Stimulated activated CD8-positive, alpha-beta memory T cell treated with anti-CD3 and anti-CD28 coated beads, Interleukin-15, amount 100 ng/mL, for 24 hours (primary cell): ENCODE measurements around the gene HCST.
"Not testable (repeated sequence)": the region's sequence is repeated elsewhere in the genome, so short reads cannot be mapped to it uniquely, and the experiment has no call there.

Experiments used
- DNase-seq: peaks from one replicate; pipeline ENCODE4 v3.0.0-alpha.2; 2020; ENCODE audit warnings: low read depth

The HCST gene

DNA sequence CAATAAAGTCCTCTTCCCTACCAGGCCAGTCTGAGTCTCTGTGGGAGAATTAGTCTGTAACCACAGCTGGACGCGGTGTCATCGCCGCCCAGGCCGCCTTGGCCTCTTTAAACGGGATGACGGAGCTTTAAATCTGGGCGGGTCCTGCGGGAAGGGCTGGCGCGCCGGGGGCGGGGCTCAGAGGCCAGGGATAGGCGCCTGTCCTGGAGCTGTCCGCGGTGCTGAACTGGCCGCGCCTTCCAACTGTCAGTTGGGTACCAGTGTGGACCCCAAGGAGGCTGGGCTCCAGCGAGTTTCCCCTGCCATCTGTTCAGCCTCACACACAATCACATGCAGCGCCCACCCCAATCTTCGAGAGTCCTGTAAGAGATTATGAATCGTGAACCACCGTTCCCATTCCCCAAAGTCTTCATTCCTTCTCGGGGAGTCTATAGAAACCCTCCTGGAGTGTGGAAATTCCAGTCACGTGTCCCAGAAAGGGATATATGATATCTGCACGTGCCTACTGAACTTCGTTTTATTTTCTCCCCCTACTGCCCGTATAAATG is 22.5 kb upstream of the HCST start:
- peak; percentile 69 for DNase-seq

DNA sequence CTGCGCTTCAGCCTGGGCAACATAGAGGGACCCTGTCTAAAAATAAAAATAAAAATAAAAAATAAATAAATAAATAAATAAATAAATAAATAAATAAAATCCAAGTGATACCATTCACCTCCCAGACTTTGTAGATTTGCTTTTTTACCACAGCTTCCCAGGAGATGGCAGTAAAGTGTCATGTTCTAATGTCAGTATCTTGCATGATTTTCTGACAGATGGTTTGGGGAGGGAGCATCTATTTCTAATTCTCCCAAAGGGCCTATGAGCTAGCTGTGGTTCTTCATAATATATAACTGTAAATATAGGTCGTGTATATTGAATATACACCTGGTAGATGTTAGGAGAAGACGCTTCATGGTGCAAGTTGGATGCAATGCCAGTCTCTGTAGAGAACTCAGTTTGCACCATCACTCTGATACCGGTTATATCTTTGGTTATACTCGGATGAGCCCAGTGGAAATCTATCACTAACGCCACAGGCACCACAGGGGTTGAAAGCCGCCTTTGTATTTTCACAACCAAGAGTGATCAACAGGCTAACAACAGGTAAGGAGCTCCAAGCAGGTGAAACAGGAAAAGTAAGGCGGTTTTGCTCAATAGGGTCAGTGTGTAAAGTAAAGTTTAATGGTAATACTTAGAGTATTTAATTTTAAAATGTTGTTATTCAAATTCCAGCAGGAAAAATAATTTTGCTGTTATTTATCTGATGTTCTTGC is 20.1 kb upstream of the HCST start:
- no peak for DNase-seq

DNA sequence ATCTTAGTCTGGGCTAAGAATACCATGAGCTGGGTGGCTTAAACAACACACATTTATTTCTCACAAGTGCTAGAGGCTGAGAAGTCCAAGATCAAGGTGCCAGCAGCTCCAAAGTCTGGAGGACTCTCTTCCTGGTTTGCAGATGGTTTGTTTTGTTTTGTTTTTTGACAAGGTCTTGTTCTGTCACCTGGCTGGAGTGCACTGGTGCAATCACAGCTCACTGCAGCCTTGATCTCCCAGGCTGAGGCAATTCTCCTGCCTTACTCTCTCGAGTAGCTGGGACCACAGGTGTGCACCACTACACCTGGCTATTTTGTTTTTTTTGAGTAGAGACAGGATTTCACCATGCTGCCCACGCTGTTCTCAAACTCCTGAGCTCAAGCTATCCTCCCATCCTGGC is 18.4 kb upstream of the HCST start:
- no peak for DNase-seq

DNA sequence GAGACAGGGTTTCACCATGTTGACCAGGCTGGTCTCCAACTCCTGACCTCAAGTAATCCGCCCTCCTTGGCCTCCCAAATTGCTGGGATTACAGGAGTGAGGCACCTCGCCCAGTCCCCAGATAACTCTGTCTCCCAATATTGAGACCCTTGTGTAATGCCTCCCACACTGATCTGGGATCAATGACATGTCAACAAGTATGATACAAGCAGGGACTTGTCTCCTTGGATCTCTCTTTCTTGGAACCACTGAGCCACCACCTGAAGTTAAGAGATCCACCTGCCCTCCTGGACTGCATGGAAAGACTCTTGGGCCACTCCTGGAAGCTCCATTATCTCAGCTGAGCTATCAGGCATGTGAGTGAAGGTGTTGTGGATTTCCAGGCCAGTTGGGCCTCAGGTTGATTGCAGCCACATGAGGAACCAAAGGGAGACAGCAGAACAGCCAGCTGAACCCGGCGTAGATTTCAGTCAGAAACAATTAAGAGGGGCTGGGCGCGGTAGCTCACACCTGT is 17.0 kb upstream of the HCST start:
- no peak for DNase-seq

DNA sequence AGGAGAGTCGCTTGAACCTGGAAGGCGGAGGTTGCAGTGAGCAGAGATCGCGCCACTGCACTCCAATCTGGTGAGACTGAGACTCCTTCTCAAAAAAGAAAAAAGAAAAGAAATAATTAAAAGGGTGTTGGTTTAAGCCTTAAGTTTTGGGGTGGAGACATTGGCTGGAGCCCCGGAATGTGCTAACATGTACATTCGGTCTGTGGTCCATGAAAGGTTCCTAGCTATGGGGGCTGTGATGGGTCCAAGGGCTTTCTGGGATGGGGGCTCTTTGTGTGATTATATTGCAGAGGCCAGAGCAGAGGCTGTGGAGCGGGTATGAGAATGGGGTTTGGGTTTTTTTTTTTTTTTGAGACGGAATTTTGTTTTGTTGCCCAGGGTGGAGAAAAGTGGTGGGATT is 16.4 kb upstream of the HCST start:
- no peak for DNase-seq

DNA sequence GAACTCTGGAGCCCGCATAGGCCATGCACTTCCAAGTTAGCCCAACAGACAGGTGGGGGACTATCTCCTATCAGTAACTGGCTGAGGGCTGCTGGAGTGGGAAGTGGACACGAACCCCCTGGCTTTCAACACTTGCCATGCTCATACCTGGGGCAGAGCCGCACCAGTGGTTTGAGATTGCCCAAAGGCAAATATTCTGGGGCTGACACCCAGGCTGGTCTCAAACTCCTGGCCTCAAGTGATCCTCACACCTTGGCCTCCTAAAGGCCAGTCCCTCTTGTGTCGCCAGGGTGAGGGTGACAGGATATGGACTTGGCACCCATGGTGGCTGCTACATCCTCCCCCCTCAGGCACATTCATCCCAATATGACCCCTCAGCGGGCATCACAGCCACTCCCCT is 15.1 kb upstream of the HCST start:
- no peak for DNase-seq

DNA sequence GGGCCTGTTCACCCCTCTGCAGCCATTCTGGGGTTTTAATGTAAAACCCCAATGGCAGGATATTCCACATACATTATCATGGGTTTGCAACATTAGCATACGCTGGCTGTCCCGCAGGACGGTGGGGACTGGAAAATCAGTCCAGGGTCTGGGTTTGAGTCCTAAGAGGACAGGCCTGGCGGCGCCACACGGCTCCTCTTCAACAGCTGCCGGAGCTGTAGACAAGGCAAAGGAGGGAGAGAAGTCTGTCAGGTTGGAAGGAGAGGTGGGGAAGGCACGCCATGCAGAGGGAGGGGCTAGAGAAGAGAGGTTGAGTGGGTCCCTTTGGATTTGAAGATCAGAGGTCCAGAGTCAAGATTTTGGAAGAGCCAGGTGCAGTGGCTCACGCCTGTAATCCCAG is 13.9 kb upstream of the HCST start:
- DNase-seq, result no peak

DNA sequence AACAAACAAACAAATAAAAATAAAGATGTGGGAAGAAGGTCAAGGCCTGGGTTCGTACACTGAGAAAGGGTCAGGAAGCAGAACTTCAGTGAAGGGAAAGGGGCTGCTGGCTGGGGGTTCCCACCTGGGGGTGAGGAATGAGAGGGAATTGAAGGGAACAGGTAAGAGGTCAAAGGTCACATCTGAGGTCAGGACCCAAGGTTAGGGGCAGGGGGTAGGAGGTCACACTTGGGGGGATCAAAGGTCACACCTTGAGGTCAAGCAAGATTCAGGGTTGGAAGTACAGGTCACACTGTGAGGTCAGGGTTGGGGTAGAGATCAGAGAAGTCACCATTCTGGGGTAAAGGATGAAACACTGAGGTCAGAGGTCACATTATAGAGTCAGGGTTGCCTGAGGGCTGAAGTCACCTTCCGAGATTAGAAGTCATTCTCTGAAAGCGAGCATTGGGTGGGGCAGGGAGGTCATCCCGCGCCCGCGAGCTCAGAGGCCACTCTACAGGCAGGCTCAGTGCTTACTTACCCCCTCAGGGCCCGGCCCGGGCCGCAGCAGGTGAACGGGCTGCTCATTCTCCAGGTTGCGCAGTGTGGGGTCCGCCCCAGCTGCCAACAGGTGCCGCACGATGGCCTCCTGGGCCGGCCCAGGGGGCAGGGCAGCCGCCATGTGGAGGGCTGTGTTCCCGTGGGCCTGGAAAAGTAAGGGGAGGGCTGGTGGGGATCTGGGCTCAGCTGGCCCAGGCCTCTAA is 12.8 kb upstream of the HCST start:
- no peak for DNase-seq

DNA sequence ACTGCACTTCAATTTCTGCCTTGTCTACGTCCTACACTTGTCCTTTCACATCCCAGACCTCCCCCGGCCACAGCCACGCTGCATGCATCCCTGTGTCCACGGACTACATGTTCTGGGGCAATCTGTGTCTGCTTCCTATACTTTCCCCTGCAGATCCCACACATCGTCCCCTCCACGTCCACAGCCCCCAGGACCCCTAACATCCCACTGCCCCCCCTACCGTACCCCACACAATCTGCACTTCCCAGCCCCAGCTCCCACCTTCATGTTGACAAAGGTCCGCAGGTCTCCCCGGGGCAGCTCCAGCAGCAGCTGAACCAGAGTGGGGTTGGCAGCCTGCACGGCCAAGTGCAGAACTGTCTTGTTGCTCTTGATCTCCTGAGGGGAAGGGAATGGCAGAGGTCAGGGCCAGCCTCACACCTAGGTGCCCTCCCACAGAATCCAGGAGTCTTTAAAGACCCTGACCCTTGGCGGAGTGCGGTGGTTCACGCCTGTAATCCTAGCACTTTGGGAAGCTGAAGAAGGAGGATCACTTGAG is 12.1 kb upstream of the HCST start:
- DNase-seq, result no peak

DNA sequence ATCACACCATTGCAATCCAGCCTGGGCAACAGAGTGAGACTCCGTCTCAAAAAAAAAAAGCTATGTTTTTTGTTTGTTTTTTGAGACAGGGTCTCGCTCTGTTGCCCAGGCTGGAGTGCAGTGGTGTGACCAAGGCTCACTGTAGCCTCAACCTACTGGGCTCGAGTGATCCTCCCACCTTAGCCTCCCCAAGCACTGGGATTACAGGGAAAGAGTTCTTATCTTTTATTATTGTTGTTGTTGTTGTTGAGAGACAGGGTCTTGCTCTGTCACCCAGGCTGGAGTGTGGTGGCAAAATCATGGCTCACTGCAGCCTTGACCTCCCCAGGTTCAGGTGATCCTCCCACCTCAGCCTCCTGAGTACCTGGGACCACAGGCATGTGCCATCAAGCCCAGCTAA is 10.5 kb upstream of the HCST start:
- DNase-seq, result not testable (repeated sequence)

DNA sequence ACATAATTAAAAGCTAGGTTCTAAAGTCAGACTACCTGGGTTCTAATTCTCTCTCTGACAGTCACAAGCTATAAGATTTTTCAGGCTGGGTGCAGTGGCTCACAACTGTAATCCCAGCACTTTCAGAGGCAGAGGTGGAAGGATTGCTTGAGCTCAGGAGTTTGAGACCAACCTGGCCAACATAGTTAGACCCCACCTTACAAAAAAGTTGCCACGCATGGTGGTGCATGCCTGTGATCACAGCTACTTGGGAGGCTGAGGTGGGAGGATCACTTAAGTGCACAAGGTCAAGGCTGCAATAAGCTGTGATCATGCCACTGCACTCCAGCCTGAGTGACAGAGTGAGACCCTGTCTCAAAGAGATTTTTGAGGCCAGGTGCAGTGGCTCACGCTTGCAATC is 8.0 kb upstream of the HCST start:
- no peak for DNase-seq

DNA sequence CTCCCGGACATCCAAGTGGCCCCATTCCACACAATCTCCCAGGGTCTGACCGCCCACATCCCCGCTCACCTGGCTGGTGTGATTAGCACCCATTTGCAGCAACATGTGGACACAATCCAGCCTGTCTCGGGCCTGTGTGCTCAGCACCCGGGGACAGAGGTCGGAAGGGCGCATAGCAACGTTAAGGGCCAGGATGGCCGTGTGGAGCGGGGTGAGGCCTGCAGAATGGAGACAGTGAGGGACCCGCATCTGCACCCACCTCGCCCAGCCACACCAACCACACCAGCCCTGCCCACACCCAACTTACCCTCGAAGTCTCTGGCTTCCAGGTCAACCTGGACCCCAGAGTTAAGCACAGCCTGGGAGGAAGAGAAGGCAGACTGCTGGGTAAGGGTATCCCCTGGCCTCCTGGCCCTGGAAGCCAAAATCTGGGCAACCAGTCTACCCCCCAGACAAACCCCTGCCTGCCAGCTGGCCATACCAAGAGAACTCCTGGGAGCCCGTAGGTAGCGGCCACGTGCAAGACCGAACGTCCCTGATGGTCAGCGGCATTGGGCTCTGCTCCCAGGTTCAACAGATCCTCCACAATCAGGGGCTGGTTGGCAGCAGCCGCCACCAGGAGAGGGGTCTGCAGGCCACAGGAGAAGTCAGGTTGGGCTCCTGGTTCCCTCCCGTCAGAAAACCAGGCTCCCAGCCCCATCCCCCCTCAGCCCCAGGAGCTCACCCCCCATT is 6.3 kb upstream of the HCST start:
- DNase-seq, result no peak

DNA sequence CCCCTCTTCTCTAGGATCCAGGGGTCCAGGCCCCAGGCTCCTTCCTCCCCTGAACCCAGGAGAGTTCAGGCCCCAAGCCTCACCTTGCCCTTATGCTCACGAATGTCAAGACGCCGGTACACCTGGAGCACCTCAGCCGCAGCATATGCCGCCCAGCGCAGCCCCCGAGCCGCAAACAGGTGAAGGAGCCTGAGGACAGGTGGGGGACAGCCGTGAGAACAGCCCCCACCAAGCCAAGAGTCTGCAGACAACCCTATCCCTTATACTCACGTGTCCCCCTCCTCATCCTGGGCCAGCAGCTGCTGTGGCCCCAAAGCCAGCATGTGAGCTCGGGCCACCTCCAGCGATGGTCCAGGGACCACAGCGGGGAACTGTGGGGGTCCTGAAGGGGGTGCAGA is 5.7 kb upstream of the HCST start:
- no peak for DNase-seq

DNA sequence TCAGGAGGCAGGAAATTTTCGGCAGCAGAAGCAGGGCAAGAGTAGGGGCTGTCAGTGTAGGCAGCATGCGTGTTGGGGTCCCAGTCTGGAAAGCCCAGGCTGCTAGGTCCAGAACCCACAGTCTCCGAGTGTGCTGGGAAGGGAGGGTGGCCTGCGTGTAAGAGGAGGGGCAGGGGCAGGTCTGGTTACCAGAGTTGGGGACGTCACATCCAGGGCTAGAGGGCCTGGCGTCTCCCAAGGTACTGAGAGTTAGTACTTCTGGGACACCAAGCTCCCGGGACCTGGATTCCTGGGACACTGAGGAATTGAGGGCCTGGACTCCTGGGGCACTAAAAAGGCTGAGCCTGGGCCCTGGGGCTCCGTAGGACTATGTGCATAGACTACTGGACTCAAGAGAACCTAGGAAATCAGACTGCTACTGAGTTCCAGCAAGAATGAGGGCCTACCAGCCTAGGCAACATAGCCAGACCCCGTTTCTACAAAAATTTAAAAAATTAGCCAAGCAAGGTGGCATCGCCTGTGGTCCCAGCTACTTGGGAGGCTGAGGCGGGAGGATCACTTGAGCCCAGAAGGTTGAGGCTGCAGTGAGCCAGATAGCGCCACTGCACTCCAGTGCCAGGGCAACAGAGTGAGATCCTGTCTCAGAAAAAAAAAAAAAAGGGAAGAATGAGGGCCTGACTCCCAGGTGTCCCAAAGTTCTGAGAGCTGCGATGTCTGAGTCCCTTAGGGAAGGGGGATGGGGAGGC is 4.5 kb upstream of the HCST start:
- no peak for DNase-seq

DNA sequence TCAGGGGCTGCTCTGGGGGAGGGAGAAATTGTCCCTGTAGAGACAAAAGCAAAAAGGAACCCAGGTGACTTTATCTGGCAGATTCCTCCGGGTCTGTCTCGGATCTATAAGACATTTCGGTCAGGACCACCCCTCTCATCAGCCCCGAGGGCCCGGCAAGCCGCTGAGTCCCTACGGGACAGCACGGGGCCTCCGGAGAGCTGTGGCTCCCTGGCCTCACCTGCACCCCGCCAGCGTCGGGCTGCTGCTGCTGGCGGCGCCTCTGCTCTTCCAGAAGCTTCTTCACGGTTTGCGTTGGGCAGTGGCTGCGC is 3.9 kb upstream of the HCST start:
- DNase-seq, result no peak

DNA sequence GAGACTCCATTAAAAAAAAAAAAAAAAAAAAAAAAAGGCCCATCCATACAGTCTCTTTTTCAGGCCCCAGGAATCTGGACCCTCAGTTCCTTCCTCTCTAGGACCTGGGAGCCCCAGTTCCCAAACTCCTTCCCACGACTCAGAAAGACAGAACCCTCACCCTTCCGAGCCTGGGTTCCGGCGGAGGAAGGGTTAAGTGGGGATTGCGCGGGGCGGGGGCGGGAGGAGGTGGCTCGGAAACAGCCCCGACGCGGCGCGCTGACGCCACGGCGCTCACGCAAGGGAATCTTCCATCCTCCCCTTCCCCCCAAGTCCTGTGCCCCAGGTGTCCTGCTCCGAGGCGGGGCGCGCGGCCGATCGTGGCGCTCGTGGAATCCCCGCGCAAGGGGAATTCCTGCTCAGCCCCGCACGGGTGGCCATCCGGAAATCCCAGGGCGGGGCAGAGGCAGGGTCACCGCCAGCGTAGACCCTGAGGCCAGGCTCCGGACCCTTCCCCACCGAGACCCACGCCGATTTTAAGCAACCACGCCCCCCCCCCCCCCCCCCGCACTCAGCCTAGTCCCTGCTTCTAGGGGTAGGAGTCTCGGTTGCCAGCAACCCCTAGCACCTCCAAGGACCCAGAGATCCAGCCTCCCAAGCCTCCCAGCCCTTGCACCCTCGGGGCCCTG is 2.6 kb upstream of the HCST start:
- DNase-seq, result peak; percentile 75

DNA sequence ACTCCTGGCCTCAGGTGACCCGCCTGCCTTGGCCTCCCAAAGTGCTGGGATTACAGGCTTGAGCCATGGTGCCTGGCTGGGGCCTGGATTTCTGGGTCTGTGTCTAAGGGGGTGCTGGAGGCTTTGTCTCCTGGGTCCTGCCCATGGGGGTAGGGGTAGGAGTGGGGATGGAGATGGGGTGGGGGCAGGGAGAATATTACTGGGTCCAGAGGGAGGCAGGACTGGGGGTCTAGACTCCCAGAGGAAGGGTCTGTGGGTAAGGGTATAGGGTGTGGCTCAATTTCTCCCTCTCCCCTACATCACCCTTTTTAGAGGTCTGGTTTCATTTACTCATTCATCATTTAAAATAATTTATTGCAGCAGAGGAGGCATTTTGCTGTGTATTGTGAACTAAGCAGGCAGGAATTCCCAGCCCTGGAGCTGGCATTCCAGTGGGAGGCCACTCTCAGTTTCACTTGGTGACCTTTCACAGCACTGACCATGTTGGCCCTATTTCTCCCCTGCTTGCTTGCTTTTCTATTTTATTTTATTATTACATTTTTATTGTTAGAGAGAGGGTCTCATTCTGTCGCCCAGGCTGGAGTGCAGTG is 1.2 kb upstream of the HCST start:
- no peak for DNase-seq

DNA sequence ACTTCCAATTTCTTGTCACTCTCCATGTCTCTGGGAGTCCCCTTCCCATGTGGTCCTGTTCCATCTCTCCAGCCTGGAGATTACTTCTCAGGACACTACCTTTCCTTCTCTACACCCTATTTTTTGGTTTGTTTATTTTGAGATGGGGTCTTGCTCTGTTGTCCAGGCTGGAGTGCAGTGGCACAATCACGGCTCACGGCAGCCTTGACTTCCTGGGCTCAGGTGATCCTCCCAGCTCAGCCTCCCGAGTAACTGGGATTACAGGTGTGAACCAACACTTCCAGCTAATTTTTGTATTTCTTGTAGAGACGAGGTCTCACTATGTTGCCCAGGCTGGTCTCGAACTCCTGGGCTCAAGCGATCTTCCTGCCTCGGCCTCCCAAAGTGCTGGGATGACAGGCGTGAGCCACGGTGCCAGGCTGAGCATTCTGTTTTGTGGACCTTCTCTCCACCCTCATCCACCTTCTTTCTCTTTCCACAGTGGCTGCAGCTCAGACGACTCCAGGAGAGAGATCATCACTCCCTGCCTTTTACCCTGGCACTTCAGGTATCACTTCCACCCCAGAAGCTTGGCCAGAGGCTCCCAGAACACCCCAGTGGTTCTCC is 644 bp downstream of the HCST start:
- no peak for DNase-seq

DNA sequence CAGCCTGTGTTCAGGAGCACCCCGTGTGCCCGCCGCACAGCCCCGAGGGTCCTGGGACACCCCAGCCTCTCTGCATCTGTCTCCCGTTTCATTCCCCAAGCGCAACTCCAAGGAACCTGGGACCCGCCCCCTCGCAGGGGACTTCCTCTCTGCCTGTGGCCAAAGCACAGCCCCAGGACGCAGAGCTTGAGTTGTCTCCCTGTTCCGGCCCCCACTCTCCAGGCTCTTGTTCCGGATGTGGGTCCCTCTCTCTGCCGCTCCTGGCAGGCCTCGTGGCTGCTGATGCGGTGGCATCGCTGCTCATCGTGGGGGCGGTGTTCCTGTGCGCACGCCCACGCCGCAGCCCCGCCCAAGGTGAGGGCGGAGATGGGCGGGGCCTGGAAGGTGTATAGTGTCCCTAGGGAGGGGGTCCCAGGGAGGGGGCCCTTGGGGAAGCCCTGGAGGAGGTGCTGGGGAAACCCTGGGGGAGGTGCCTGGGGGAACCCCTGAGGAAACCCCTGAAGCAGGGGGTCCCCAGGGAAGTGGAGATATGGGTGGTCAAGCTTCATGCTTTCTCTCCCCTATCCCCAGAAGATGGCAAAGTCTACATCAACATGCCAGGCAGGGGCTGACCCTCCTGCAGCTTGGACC is 1.3 kb downstream of the HCST start:
- DNase-seq, result peak; percentile 64
